ENCODE measurements around the gene USP5. TPM values are rescaled to one million over a fixed set of nuclear protein-coding genes. Genes with fewer than 3 reads are reported as not detected.

USP5 gene
- total RNA-seq, 1 donor from 2014 or later: 146 TPM

DNA sequence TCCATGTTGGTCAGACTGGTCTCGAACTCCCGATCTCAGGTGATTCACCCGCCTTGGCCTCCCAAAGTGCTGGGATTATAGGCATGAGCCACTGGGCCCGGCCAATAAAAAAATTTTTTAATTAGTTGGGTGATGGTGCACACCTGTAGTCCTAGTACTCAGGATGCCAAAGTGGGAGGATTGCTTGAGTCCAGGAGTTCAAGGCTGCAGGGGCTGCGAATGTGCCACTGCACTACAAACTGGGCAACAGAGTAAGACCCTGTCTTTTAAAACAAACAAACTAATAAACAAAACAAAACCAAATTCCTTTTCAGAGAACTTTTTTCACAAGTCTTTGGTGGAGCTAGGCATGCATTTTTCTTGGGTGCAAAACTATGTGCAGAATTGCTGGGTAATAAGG lies 31.3 kb downstream of the USP5 start:
- Mint-ChIP-seq H3K27me3 (ENCODE audit: low read depth, unreplicated experiment) (no peaks in the 10 kb centered on the region), H3K4me1 (ENCODE audit: low read depth, unreplicated experiment) (peaks cover 2% of the 10 kb centered on the region), H3K4me3 (ENCODE audit: unreplicated experiment) (no peak overlapping the region), H3K27ac (ENCODE audit: unreplicated experiment) (peak overlapping the region; percentile 18), H3K9me3 (ENCODE audit: unreplicated experiment) (no peaks in the 10 kb centered on the region), H3K36me3 (ENCODE audit: low read depth, unreplicated experiment) (peaks cover 7% of the 10 kb centered on the region)
- Histone ChIP-seq H3K4me1 (ENCODE audit: insufficient read depth, low read length) (no peaks in the 10 kb centered on the region), H3K4me3 (ENCODE audit: insufficient read depth, low read depth, low read length) (no peak overlapping the region), H3K9ac (ENCODE audit: low read length) (no peak overlapping the region), H2AFZ (ENCODE audit: low read depth, low read length) (no peak overlapping the region), H3K27me3 (ENCODE audit: insufficient read depth, low read length) (no peaks in the 10 kb centered on the region), H3K36me3 (ENCODE audit: insufficient read depth, low read length) (no peaks in the 10 kb centered on the region), H3K9me3 (ENCODE audit: insufficient read depth, low read depth, low read length) (no peaks in the 10 kb centered on the region), H3K27ac (ENCODE audit: low read depth, low read length) (no peak overlapping the region), H3K4me2 (ENCODE audit: low read length) (no peak overlapping the region), H4K20me1 (ENCODE audit: insufficient read depth, low read length) (no peaks in the 10 kb centered on the region), H3K79me2 (ENCODE audit: insufficient read depth, low read length) (no peaks in the 10 kb centered on the region)
- TF ChIP-seq CTCF (IDR thresholded peaks at IDR 0.05; ENCODE audit: insufficient read depth, low read depth, low read length): no peak
- no peak for TF ChIP-seq EZH2 (IDR thresholded peaks at IDR 0.05; ENCODE audit: insufficient read depth, low read length)
- DNase-seq (ENCODE audit: low read depth): no peak
- no peak for FAIRE-seq

- H3K36me3 Mint-ChIP-seq (ENCODE audit: low read depth, unreplicated experiment): peaks cover 10% of the 10 kb centered on the region
Measured at GRCh38 chr12:6883683-6884082, 31.7 kb downstream of the USP5 start.

More at GRCh38 chr12:6883683-6884082, 31.7 kb downstream of the USP5 start:
- Mint-ChIP-seq H3K4me3 (ENCODE audit: unreplicated experiment) (no peak overlapping the region), H3K27me3 (ENCODE audit: low read depth, unreplicated experiment) (no peaks in the 10 kb centered on the region), H3K4me1 (ENCODE audit: low read depth, unreplicated experiment) (peaks cover 2% of the 10 kb centered on the region), H3K27ac (ENCODE audit: unreplicated experiment) (no peak overlapping the region), H3K9me3 (ENCODE audit: unreplicated experiment) (no peaks in the 10 kb centered on the region)
- DNase-seq (ENCODE audit: low read depth) (no peak), FAIRE-seq (no peak)
- Histone ChIP-seq H3K79me2 (ENCODE audit: insufficient read depth, low read length) (no peaks in the 10 kb centered on the region), H3K27me3 (ENCODE audit: insufficient read depth, low read length) (no peaks in the 10 kb centered on the region), H3K36me3 (ENCODE audit: insufficient read depth, low read length) (no peaks in the 10 kb centered on the region), H3K4me2 (ENCODE audit: low read length) (no peak overlapping the region), H2AFZ (ENCODE audit: low read depth, low read length) (no peak overlapping the region), H3K9me3 (ENCODE audit: insufficient read depth, low read depth, low read length) (no peaks in the 10 kb centered on the region), H3K4me3 (ENCODE audit: insufficient read depth, low read depth, low read length) (no peak overlapping the region), H3K27ac (ENCODE audit: low read depth, low read length) (no peak overlapping the region), H3K9ac (ENCODE audit: low read length) (no peak overlapping the region), H3K4me1 (ENCODE audit: insufficient read depth, low read length) (no peaks in the 10 kb centered on the region), H4K20me1 (ENCODE audit: insufficient read depth, low read length) (no peaks in the 10 kb centered on the region)
- TF ChIP-seq EZH2 (IDR thresholded peaks at IDR 0.05; ENCODE audit: insufficient read depth, low read length) (no peak), CTCF (IDR thresholded peaks at IDR 0.05; ENCODE audit: insufficient read depth, low read depth, low read length) (no peak)

All from astrocyte (in vitro differentiated cells and primary cell).